Endothelial cell of umbilical vein (primary cell): Measurements from ENCODE around the gene ZMIZ1. TPM values are rescaled to one million over a fixed set of nuclear protein-coding genes. Genes with fewer than 3 reads are reported as not detected.

Source experiments
- BruUV-seq: library from RNA; stranded (reverse); fragments of 400-500 nt; replicated peaks from 2 replicates; lab custom pipeline; 2021; lab: Mats Ljungman, UMichigan
- CTCF ChIA-PET: fragments of 300-600, 350-600 bp; sonication (Branson Sonifier 250); formaldehyde crosslinking; loops from one replicate; lab custom pipeline; 2021; ENCODE audit warnings: antibody characterized with exemption, inconsistent platforms; lab: Charles Lee
- POLR2A ChIA-PET: fragments of 300-600, 350-600 bp; sonication (Branson Sonifier 250); formaldehyde crosslinking; loops from one replicate; lab custom pipeline; 2021; ENCODE audit warnings: antibody characterized with exemption, inconsistent platforms; lab: Charles Lee
- DNase-seq: peaks from one replicate; pipeline ENCODE4 v3.0.0-alpha.2; 2011; ENCODE audit warnings: low read depth, low spot score
- FAIRE-seq: peaks from 2 replicates; lab custom pipeline; 2011; peaks lifted over from hg19 to GRCh38; lab: Jason Lieb, UNC
- H2AFZ ChIP-seq: 2 replicates; pipeline ENCODE4 v1.6.0; 2012; ENCODE audit warnings: low read depth, low read length, control low read depth, inconsistent platforms
- H3K27ac ChIP-seq: 2 replicates; pipeline ENCODE4 v1.5.1; 2011; ENCODE audit warnings: low read depth, mild to moderate bottlenecking, control low read depth, low read length, moderate library complexity; ENCODE audit not compliant: insufficient read depth
- H3K27me3 ChIP-seq, 2 experiments: 2 replicates each; pipeline versions ENCODE4 v1.6.0 to v1.6.1; 2011; ENCODE audit warnings: low read length in 2 of 2, mixed read lengths in 1 of 2; ENCODE audit not compliant: control insufficient read depth in 2 of 2, insufficient read depth in 2 of 2
- H3K36me3 ChIP-seq, 2 experiments: 2 replicates in 1 of 2; 3 replicates in 1 of 2; pipeline ENCODE4 v1.5.1; 2011; ENCODE audit warnings: low read length in 2 of 2, mild to moderate bottlenecking in 1 of 2, moderate library complexity in 1 of 2; ENCODE audit not compliant: control insufficient read depth in 2 of 2, insufficient read depth in 2 of 2; ENCODE audit errors: extremely low read depth in 1 of 2
- H3K4me1 ChIP-seq: 3 replicates; pipeline ENCODE4 v1.5.1; 2011; ENCODE audit warnings: mild to moderate bottlenecking, low read length; ENCODE audit not compliant: control insufficient read depth, insufficient read depth; ENCODE audit errors: extremely low read depth
- H3K4me2 ChIP-seq: 2 replicates; pipeline ENCODE4 v1.6.1; 2011; ENCODE audit warnings: low read length, control low read depth, mixed read lengths; ENCODE audit not compliant: insufficient read depth
- H3K4me3 ChIP-seq, 3 experiments: fragments of 200-600 bp in 1 of 3; sonication (generic), shearing (Covaris generic) in 1 of 3; replicated peaks in 1 of 3; 2 replicates each; pipeline ENCODE4 v1.5.1; 2011 to 2016; ENCODE audit warnings: control low read depth in 3 of 3, low read length in 3 of 3, mild to moderate bottlenecking in 2 of 3, inconsistent platforms in 1 of 3, low read depth in 1 of 3, moderate library complexity in 1 of 3; ENCODE audit not compliant: insufficient read depth in 1 of 3
- H3K79me2 ChIP-seq: 2 replicates; pipeline ENCODE4 v1.6.0; 2012; ENCODE audit warnings: low read length, inconsistent platforms; ENCODE audit not compliant: control insufficient read depth, insufficient read depth
- H3K9ac ChIP-seq: replicated peaks from 2 replicates; pipeline ENCODE3; 2011; ENCODE audit warnings: low read length, control low read depth; ENCODE audit not compliant: insufficient read depth; ENCODE audit errors: extremely low read depth
- H3K9me1 ChIP-seq: replicated peaks from 3 replicates; pipeline ENCODE4 v1.6.0; 2011; ENCODE audit warnings: mild to moderate bottlenecking, low read length; ENCODE audit not compliant: control insufficient read depth, insufficient read depth; ENCODE audit errors: extremely low read depth
- H3K9me3 ChIP-seq: replicated peaks from 2 replicates; pipeline ENCODE4 v1.5.1; 2012; ENCODE audit warnings: low read length, inconsistent platforms; ENCODE audit not compliant: control insufficient read depth, insufficient read depth
- H4K20me1 ChIP-seq: replicated peaks from 2 replicates; pipeline ENCODE3; 2011; ENCODE audit warnings: mild to moderate bottlenecking, low read length; ENCODE audit not compliant: control insufficient read depth, insufficient read depth; ENCODE audit errors: extremely low read depth
- CTCF ChIP-seq, 2 donors: IDR thresholded peaks; 1 replicate in 1 of 2; 2 replicates in 1 of 2; pipeline ENCODE4 v1.5.1; 2011; ENCODE audit warnings: low read length in 2 of 2, mild to moderate bottlenecking in 2 of 2, moderate library complexity in 2 of 2, control low read depth in 1 of 2, inconsistent platforms in 1 of 2, low read depth in 1 of 2; ENCODE audit not compliant: insufficient read depth in 1 of 2; ENCODE audit errors: extremely low read depth in 1 of 2
- EZH2 ChIP-seq: IDR thresholded peaks from 2 replicates; pipeline ENCODE4 v1.6.1; 2012; ENCODE audit warnings: borderline replicate concordance, low read depth, mild to moderate bottlenecking, moderate library complexity, low read length, inconsistent platforms; ENCODE audit not compliant: severe bottlenecking
- FOS ChIP-seq: IDR thresholded peaks from 2 replicates; pipeline ENCODE4 v1.6.1; 2011; ENCODE audit warnings: mild to moderate bottlenecking, low read length, moderate library complexity, borderline replicate concordance; ENCODE audit not compliant: insufficient read depth
- GATA2 ChIP-seq: IDR thresholded peaks from 2 replicates; pipeline ENCODE4 v1.7.0; 2011; ENCODE audit warnings: low read depth, mild to moderate bottlenecking, moderate library complexity, mixed read lengths, low read length; ENCODE audit not compliant: insufficient read length, insufficient read depth
- JUN ChIP-seq: IDR thresholded peaks from 2 replicates; pipeline ENCODE4 v1.6.1; 2011; ENCODE audit warnings: borderline replicate concordance, low read depth; ENCODE audit not compliant: insufficient read length, insufficient read depth
- MYC ChIP-seq: IDR thresholded peaks from one replicate; pipeline ENCODE4 v1.6.1; 2011; ENCODE audit warnings: mild to moderate bottlenecking, low read depth, low read length
- POLR2A ChIP-seq: IDR thresholded peaks from 2 replicates; pipeline ENCODE4 v1.6.1; 2012; ENCODE audit warnings: low read depth, mild to moderate bottlenecking, control low read depth, low read length
- POLR2AphosphoS5 ChIP-seq: IDR thresholded peaks from 2 replicates; pipeline ENCODE4 v1.6.1; 2012; ENCODE audit warnings: low read depth, mild to moderate bottlenecking, control low read depth, low read length, moderate library complexity; ENCODE audit not compliant: insufficient read depth
- dilution Hi-C: fragments of 300-500 bp; cut with MboI; formaldehyde crosslinking; loops from one replicate; pipeline ENCODE4 v1.15.0; 2019; ENCODE audit warnings: low sequenced_read_pairs; ENCODE audit not compliant: extremely low pct_ligation_motif_present
- intact Hi-C: fragments of 100-400 bp; cut with micrococcal nuclease; formaldehyde crosslinking; loops from one replicate; pipeline ENCODE4 v1.10.0; 2022
- polyA plus RNA-seq, 4 experiments: library from polyadenylated mRNA; depleted of rRNA in 3 of 4; stranded (reverse) in 3 of 4; unstranded in 1 of 4; fragments of >200 nt; gene quantifications; 2 replicates each; pipeline versions ENCODE4 v1.2.1 to v1.2.3, GENCODE V29; 2011 to 2012; ENCODE audit warnings: missing spikeins in 1 of 4
- total RNA-seq: library from RNA; stranded (reverse); gene quantifications from 2 replicates; pipeline ENCODE4 v1.2.3, GENCODE V29; 2021
- TF ChIP-seq, protein P1 (sequence below): IDR thresholded peaks from 2 replicates; pipeline ENCODE4 v1.6.1; 2011; ENCODE audit not compliant: insufficient read depth, insufficient read length

Gene ZMIZ1
- total and polyA plus RNA-seq, 2 donors (not counting 3 experiments of a cell fraction or from before 2014, with no cell fraction given) = 12.5 to 46.7 TPM

DNA sequence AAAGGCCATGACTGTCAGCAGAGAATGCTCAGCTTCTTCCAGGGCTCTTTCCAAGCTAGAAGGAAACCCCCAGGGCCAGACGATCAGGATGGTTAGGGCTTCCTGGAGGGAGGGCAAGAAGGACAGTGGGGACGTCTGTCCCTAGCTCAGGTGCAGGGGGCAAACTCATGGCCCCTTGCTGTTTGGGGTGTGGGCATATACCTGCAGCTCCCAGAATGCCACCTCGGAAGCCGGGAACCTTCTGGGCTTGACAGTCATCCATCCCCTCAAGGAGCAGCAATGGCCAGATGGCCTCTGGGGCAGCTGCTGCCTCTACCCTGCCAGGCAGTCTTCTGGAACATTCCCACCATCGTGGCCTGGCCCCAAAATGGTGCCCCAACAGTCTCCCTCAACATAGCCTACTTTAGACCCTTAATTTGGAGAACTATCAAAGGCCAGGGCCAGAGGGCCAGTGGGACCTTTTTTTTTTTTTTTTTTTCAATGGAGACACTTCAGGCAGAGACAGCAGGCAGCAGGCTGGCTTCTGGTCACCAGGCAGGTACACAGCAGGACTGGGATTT is 40.2 kb upstream of the ZMIZ1 start:
- TF ChIP-seq GATA2 (no peak), MYC (no peak), CTCF (IDR thresholded peaks at IDR 0.05; ENCODE audit: extremely low read depth in 1 of 2, insufficient read depth in 1 of 2, low read depth in 1 of 2, low read length in 2 of 2) (no peak), FOS (no peak), POLR2A (no peak), JUN (no peak), POLR2AphosphoS5 (no peak), EZH2 (no peak)
- TF ChIP-seq, protein P1, sequence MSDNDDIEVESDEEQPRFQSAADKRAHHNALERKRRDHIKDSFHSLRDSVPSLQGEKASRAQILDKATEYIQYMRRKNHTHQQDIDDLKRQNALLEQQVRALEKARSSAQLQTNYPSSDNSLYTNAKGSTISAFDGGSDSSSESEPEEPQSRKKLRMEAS = no peak
- CTCF ChIA-PET = interaction anchor here (0.7 to 1.3 kb wide), 4 partner anchors 12 to 24 kb away, joined by 3 to 5 read pairs (median 3); no protein-coding TSS in a partner anchor
- Histone ChIP-seq H3K4me3 (no peak overlapping the region), H3K9me3 (no peaks in the 10 kb centered on the region), H3K27ac (no peak overlapping the region), H4K20me1 (no peaks in the 10 kb centered on the region), H3K4me2 (no peak overlapping the region), H3K79me2 (no peaks in the 10 kb centered on the region), H2AFZ (no peak overlapping the region), H3K36me3 (no peaks in the 10 kb centered on the region), H3K9me1 (no peaks in the 10 kb centered on the region), H3K4me1 (no peaks in the 10 kb centered on the region), H3K27me3 (peaks cover 0 to 9% of the 10 kb centered on the region in 2 experiments), H3K9ac (no peak overlapping the region)
- dilution Hi-C loops (no loop called here), intact Hi-C loops (no loop called here)
- DNase-seq (no peak), FAIRE-seq (no peak)
- no TSS peak for BruUV-seq
- POLR2A ChIA-PET = no interaction called here
